Ovary (tissue), 3 donors: ENCODE measurements around the gene UBE2Q2.

ENCODE experiments used
- EP300 ChIP-seq: sonication (generic); formaldehyde crosslinking; IDR thresholded peaks from one replicate; pipeline ENCODE4 v1.6.1; 2017; ENCODE audit warnings: antibody characterized with exemption
- POLR2A ChIP-seq: fragments of 450-650 bp; IDR thresholded peaks from one replicate; pipeline ENCODE4 v1.6.1; 2017; ENCODE audit warnings: antibody characterized with exemption, mild to moderate bottlenecking, moderate library complexity
- TF ChIP-seq, protein P1 (sequence below), 3 donors: fragments of 450-650 bp in 2 of 3; fragments of 200-600 bp in 1 of 3; IDR thresholded peaks; one replicate each; pipeline versions ENCODE4 v1.5.1 to v1.8.0; 2016 to 2022; ENCODE audit warnings: antibody characterized with exemption in 3 of 3, mild to moderate bottlenecking in 1 of 3
- donor health status: DM: no; HTN: no; CAD: no.

DNA sequence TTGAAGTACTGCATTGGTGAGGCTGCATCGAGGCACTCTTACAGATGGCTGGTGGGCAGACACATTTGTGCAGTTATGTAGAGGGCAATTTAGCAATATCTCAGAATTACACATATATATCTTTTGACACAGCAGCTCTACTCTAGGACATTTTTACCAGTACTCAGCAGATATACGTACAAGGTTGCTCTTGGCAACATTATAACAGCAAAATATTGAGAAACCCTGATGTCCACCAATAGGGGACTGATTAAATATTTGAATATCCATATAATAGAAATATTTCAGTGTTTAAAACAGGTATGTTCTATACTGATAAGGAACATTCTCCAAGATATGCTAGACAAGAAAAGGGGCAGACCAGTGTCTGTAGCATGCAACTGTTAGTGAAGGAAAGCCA, 52.5 kb downstream of the UBE2Q2 start:
- TF ChIP-seq EP300 (no peak), POLR2A (no peak)
- TF ChIP-seq, protein P1, sequence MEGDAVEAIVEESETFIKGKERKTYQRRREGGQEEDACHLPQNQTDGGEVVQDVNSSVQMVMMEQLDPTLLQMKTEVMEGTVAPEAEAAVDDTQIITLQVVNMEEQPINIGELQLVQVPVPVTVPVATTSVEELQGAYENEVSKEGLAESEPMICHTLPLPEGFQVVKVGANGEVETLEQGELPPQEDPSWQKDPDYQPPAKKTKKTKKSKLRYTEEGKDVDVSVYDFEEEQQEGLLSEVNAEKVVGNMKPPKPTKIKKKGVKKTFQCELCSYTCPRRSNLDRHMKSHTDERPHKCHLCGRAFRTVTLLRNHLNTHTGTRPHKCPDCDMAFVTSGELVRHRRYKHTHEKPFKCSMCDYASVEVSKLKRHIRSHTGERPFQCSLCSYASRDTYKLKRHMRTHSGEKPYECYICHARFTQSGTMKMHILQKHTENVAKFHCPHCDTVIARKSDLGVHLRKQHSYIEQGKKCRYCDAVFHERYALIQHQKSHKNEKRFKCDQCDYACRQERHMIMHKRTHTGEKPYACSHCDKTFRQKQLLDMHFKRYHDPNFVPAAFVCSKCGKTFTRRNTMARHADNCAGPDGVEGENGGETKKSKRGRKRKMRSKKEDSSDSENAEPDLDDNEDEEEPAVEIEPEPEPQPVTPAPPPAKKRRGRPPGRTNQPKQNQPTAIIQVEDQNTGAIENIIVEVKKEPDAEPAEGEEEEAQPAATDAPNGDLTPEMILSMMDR (IDR thresholded peaks at IDR 0.05), result no peak
